SK-N-SH treated with all-trans-retinoic acid at 6 μM for 48 hours (cell line): ENCODE data around the gene INAVA.
"Not testable (repeated sequence)": the region's sequence is repeated elsewhere in the genome, so short reads cannot be mapped to it uniquely, and the experiment has no call there.

ENCODE experiments used
- ATAC-seq: fragments of 200-7000 bp; cut with Tn5 transposase; 3 replicates; pipeline ENCODE4 v1.9.1; 2020; ENCODE audit warnings: mild to moderate bottlenecking, moderate library complexity
- BACH2 ChIP-seq: fragments of 250-450 bp; sonication (Bioruptor Pico); IDR thresholded peaks from 2 replicates; pipeline ENCODE4 v1.9.0; 2021; ENCODE audit warnings: mild to moderate bottlenecking, borderline replicate concordance
- ESRRG ChIP-seq: fragments of 250-450 bp; sonication (Bioruptor Pico); IDR thresholded peaks from 2 replicates; pipeline ENCODE4 v1.6.1; 2021; ENCODE audit warnings: mild to moderate bottlenecking
- OSR1 ChIP-seq: fragments of 250-450 bp; sonication (Bioruptor Pico); IDR thresholded peaks from 2 replicates; pipeline ENCODE4 v1.8.0; 2022; ENCODE audit warnings: moderate library complexity, mild to moderate bottlenecking, inconsistent platforms
- PATZ1 ChIP-seq: fragments of 250-450 bp; sonication (Bioruptor Pico); IDR thresholded peaks from 2 replicates; pipeline ENCODE4 v1.8.0; 2020; ENCODE audit warnings: mild to moderate bottlenecking, moderate library complexity, borderline replicate concordance
- POU6F1 ChIP-seq: fragments of 250-450 bp; sonication (Bioruptor Pico); IDR thresholded peaks from 2 replicates; pipeline ENCODE4 v1.8.0; 2021; ENCODE audit warnings: low read depth, mild to moderate bottlenecking, moderate library complexity, borderline replicate concordance
- PPARA ChIP-seq: fragments of 250-450 bp; sonication (Bioruptor Pico); IDR thresholded peaks from 2 replicates; pipeline ENCODE4 v1.5.0; 2020; ENCODE audit warnings: mild to moderate bottlenecking, borderline replicate concordance
- RARB ChIP-seq: fragments of 250-450 bp; sonication (Bioruptor Pico); IDR thresholded peaks from 2 replicates; pipeline ENCODE4 v1.8.0; 2021; ENCODE audit warnings: mild to moderate bottlenecking, moderate library complexity
- TCF4 ChIP-seq: fragments of 250-450 bp; sonication (Bioruptor Pico); IDR thresholded peaks from 2 replicates; pipeline ENCODE4 v1.8.0; 2021; ENCODE audit warnings: mild to moderate bottlenecking, moderate library complexity, borderline replicate concordance
- TOX ChIP-seq: fragments of 250-450 bp; sonication (Bioruptor Pico); IDR thresholded peaks from 2 replicates; pipeline ENCODE4 v1.8.0; 2021; ENCODE audit warnings: mild to moderate bottlenecking, moderate library complexity, borderline replicate concordance
- ZC3H10 ChIP-seq: fragments of 250-450 bp; sonication (Bioruptor Pico); IDR thresholded peaks from 2 replicates; pipeline ENCODE4 v1.5.1; 2021; ENCODE audit warnings: mild to moderate bottlenecking, moderate library complexity
- ZFP3 ChIP-seq: fragments of 250-450 bp; sonication (Bioruptor Pico); IDR thresholded peaks from 2 replicates; pipeline ENCODE4 v1.5.0; 2020; ENCODE audit warnings: mild to moderate bottlenecking, moderate library complexity
- ZFP30 ChIP-seq: fragments of 450-650 bp; formaldehyde crosslinking; IDR thresholded peaks from 2 replicates; pipeline ENCODE4 v1.5.0; 2022; ENCODE audit warnings: mild to moderate bottlenecking, moderate library complexity
- ZNF565 ChIP-seq: fragments of 450-650 bp; formaldehyde crosslinking; conservative IDR thresholded peaks from 2 replicates; pipeline ENCODE4 v1.5.0; 2020; ENCODE audit warnings: low read depth, mild to moderate bottlenecking, moderate library complexity
- ZNF70 ChIP-seq: fragments of 450-650 bp; formaldehyde crosslinking; IDR thresholded peaks from 2 replicates; pipeline ENCODE4 v1.5.0; 2020; ENCODE audit warnings: mild to moderate bottlenecking, moderate library complexity
- ZNF8 ChIP-seq: fragments of 450-650 bp; formaldehyde crosslinking; IDR thresholded peaks from 2 replicates; pipeline ENCODE4 v1.5.0; 2020; ENCODE audit warnings: mild to moderate bottlenecking, moderate library complexity

INAVA gene

DNA sequence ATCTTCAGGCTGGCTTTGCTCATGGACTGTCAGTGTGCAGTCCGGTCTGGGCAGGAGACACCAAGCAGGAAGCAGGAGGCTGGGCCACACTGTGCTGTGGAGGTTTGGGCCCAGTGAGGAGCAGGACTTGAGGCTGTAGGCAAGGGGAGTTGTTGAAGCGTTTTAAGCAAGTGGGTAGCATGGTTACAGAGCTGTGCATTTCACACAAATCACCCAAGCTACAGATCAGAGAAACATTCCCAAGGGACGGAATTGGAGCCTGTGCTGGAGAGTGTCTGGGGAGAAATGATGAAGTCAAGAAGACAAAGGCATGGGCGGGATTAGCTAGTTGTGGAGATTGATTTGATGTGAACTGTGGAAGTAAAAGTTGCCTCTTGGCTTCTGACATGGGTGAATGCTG is 67.9 kb downstream of the INAVA start:
- no peak for ATAC-seq
- TF ChIP-seq ZFP3 (CRISPR knock-in tag) (no peak), BACH2 (no peak), TCF4 (no peak), ZC3H10 (CRISPR knock-in tag) (no peak), ZNF565 (CRISPR knock-in tag) (no peak), PPARA (no peak)

DNA sequence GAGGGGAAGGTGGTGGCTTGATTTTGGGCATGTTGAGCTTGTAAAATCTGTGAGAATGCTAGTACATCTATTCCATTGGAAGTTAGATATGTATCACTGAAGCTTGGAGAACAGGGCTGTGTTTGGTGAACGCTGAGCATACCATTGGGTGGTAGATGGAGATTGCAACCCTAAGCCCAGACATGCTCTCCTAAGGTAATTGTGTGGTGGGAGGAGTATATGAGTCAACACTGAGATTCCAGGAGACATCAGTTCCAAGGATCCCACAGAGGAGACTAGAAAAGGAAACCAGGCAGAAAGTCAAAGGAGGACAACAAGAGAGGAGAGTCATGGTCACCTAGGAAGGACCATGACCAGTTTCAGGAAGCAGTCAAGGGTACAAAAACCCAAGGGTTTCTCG is 68.4 kb downstream of the INAVA start:
- TF ChIP-seq ESRRG (no peak), BACH2 (no peak), RARB (CRISPR knock-in tag) (no peak), OSR1 (CRISPR knock-in tag) (no peak), ZNF70 (CRISPR knock-in tag) (no peak), TCF4 (no peak), ZNF565 (CRISPR knock-in tag) (no peak), PATZ1 (no peak), ZFP30 (CRISPR knock-in tag) (no peak), TOX (no peak), POU6F1 (CRISPR knock-in tag) (no peak), ZNF8 (CRISPR knock-in tag) (no peak), ZC3H10 (CRISPR knock-in tag) (no peak)
- TF ChIP-seq, all 23 proteins: peak for 0
- ATAC-seq = no peak

- not testable (repeated sequence) for ATAC-seq
Measured at GRCh38 chr1:200963888-200964287, 69.2 kb downstream of the INAVA start.
